Measurements from ENCODE around the gene SLC25A47. TPM values are rescaled to one million over a fixed set of nuclear protein-coding genes. Genes with fewer than 3 reads are reported as not detected.

SLC25A47 gene
- total and polyA plus RNA-seq, 2 of the 4 experiments (the other 2 are of a cell fraction): not detected

DNA sequence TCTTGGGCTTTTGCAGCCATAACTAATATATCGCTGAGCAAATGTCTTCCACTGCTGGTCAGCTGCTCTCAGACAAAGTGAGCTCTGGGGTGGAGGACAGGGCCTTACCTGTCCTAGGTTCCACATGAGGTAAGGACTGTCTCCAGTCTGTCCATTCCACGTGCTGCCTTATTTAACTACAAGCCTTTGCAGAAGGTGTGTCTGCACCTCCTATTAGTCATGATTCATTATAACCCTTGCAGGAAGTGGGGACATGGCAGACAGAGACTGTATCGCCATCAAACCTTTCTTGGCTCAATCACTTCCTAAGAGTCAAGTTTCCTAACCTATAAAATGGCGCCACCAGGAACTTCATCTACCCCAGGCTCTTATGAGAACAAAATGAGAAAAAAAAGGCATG, 46.9 kb downstream of the SLC25A47 start:
- no TSS peak for BruUV-seq (replicated peaks)
- no peak overlapping the region for H4K8ac ChIP-seq (ENCODE audit: low read depth in 2 of 2, low read length in 2 of 2)
- no peak overlapping the region for H2BK5ac ChIP-seq (ENCODE audit: low read depth, low read length, poor library complexity, severe bottlenecking)
- H3K56ac ChIP-seq (ENCODE audit: extremely low read depth, insufficient read depth, low read length): no peak overlapping the region
- H3K36me3 ChIP-seq (ENCODE audit: control insufficient read depth, insufficient read depth, low read length): peaks cover 47% of the 10 kb centered on the region
- TF ChIP-seq MAFK (IDR thresholded peaks at IDR 0.05; ENCODE audit: low read depth, low read length): no peak
- TF ChIP-seq, protein P1, sequence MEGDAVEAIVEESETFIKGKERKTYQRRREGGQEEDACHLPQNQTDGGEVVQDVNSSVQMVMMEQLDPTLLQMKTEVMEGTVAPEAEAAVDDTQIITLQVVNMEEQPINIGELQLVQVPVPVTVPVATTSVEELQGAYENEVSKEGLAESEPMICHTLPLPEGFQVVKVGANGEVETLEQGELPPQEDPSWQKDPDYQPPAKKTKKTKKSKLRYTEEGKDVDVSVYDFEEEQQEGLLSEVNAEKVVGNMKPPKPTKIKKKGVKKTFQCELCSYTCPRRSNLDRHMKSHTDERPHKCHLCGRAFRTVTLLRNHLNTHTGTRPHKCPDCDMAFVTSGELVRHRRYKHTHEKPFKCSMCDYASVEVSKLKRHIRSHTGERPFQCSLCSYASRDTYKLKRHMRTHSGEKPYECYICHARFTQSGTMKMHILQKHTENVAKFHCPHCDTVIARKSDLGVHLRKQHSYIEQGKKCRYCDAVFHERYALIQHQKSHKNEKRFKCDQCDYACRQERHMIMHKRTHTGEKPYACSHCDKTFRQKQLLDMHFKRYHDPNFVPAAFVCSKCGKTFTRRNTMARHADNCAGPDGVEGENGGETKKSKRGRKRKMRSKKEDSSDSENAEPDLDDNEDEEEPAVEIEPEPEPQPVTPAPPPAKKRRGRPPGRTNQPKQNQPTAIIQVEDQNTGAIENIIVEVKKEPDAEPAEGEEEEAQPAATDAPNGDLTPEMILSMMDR (conservative IDR thresholded peaks at IDR 0.05; ENCODE audit: low read depth, low read length): no peak
- no peak for TF ChIP-seq CEBPB (IDR thresholded peaks at IDR 0.05; ENCODE audit: low read depth, low read length)
- TF ChIP-seq RFX5 (IDR thresholded peaks at IDR 0.05; ENCODE audit: low read depth, low read length): no peak
- TF ChIP-seq, protein P2, sequence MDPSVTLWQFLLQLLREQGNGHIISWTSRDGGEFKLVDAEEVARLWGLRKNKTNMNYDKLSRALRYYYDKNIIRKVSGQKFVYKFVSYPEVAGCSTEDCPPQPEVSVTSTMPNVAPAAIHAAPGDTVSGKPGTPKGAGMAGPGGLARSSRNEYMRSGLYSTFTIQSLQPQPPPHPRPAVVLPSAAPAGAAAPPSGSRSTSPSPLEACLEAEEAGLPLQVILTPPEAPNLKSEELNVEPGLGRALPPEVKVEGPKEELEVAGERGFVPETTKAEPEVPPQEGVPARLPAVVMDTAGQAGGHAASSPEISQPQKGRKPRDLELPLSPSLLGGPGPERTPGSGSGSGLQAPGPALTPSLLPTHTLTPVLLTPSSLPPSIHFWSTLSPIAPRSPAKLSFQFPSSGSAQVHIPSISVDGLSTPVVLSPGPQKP (IDR thresholded peaks at IDR 0.05; ENCODE audit: borderline replicate concordance, low read depth, low read length): no peak
- TF ChIP-seq, protein P3, sequence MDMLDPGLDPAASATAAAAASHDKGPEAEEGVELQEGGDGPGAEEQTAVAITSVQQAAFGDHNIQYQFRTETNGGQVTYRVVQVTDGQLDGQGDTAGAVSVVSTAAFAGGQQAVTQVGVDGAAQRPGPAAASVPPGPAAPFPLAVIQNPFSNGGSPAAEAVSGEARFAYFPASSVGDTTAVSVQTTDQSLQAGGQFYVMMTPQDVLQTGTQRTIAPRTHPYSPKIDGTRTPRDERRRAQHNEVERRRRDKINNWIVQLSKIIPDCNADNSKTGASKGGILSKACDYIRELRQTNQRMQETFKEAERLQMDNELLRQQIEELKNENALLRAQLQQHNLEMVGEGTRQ (IDR thresholded peaks at IDR 0.05; ENCODE audit: low read depth, low read length): no peak
- no peak for TF ChIP-seq RAD21 (IDR thresholded peaks at IDR 0.05; ENCODE audit: low read length)
- no peak for TF ChIP-seq CHD1 (IDR thresholded peaks at IDR 0.05; ENCODE audit: low read depth, low read length)
- no peak for TF ChIP-seq NFE2L2 (IDR thresholded peaks at IDR 0.05; ENCODE audit: low read depth, low read length)
- TF ChIP-seq RCOR1 (IDR thresholded peaks at IDR 0.05; ENCODE audit: insufficient replicate concordance, low read length): no peak
- TF ChIP-seq MAZ (IDR thresholded peaks at IDR 0.05; ENCODE audit: borderline replicate concordance, low read depth, low read length): no peak
- TF ChIP-seq SMC3 (IDR thresholded peaks at IDR 0.05; ENCODE audit: low read depth, low read length): no peak
- TF ChIP-seq POLR2A (IDR thresholded peaks at IDR 0.05; ENCODE audit: low read depth, low read length): no peak
- no peak for TF ChIP-seq FOS (IDR thresholded peaks at IDR 0.05; ENCODE audit: low read depth, low read length)
- TF ChIP-seq MXI1 (IDR thresholded peaks at IDR 0.05; ENCODE audit: borderline replicate concordance, low read depth, low read length): no peak
- no peak for TF ChIP-seq BHLHE40 (IDR thresholded peaks at IDR 0.05; ENCODE audit: low read depth, low read length)
- H3K9me3 ChIP-seq (ENCODE audit: control insufficient read depth, insufficient read depth, low read length): no peaks in the 10 kb centered on the region
- no peak overlapping the region for H3K4me3 ChIP-seq (ENCODE audit: insufficient read depth, low read depth, low read length)
- DNase-seq (no peak), ATAC-seq (ENCODE audit: low read depth) (no peak)
- no peak overlapping the region for H2BK120ac ChIP-seq (ENCODE audit: low read depth, low read length)
- no peak overlapping the region for H2AFZ ChIP-seq (replicated peaks; ENCODE audit: low read length, poor library complexity)
- H3K18ac ChIP-seq (ENCODE audit: low read depth, low read length): no peak overlapping the region
- H3K9me1 ChIP-seq (ENCODE audit: insufficient read depth, low read length): peaks cover 25% of the 10 kb centered on the region
- dilution Hi-C loops (cut with HindIII; ENCODE audit: low sequenced_read_pairs, unreplicated experiment): no loop called here
- WGBS, 2 experiments (ENCODE audit: extremely low coverage in 2 of 2, insufficient read length in 1 of 2): 88% methylated on average over 1 of the region's 4 CpGs; no CpG with 5 or more reads in 1 of the 2 experiments
- no peak overlapping the region for H2BK20ac ChIP-seq (ENCODE audit: low read depth, low read length)
- no peak overlapping the region for H4K5ac ChIP-seq (ENCODE audit: low read depth, low read length)
- ChIA-PET POLR2A (ENCODE audit: unreplicated experiment) (no interaction called here), CTCF (interaction anchor here (0.9 kb wide), 1 partner anchor 8 kb away, joined by 3 read pairs; no protein-coding TSS in a partner anchor)
- intact Hi-C loops (cut with micrococcal nuclease): no loop called here
- no peak overlapping the region for H3K4ac ChIP-seq (ENCODE audit: low read depth, low read length)
- H2AK5ac ChIP-seq (ENCODE audit: low read depth, low read length): no peak overlapping the region
- in situ Hi-C loops (cut with MboI; ENCODE audit: low sequenced_read_pairs): no loop called here
- H3K9ac ChIP-seq (ENCODE audit: low read depth, low read length): no peak overlapping the region
- no peak overlapping the region for H3K14ac ChIP-seq (replicated peaks; ENCODE audit: low read depth, low read length)
- no peaks in the 10 kb centered on the region for H3K27me3 ChIP-seq (ENCODE audit: control insufficient read depth, insufficient read depth, low read length)
- H4K20me1 ChIP-seq (ENCODE audit: insufficient read depth, low read length): peaks cover 11% of the 10 kb centered on the region; the same call in 1 of the 2 replicates
- H3K79me1 ChIP-seq (ENCODE audit: low read depth in 1 of 2, low read length in 2 of 2): peaks cover 25 to 78% of the 10 kb centered on the region in 2 experiments
- no peak overlapping the region for H3K4me2 ChIP-seq (ENCODE audit: low read depth, low read length)
- no peak overlapping the region for H3K23ac ChIP-seq (ENCODE audit: low read depth, low read length)
- H3K4me1 ChIP-seq (ENCODE audit: control insufficient read depth, insufficient read depth, low read length): peaks cover 17% of the 10 kb centered on the region
- H2BK15ac ChIP-seq (ENCODE audit: low read depth, low read length): no peak overlapping the region
- H3K27ac ChIP-seq (ENCODE audit: insufficient read depth, low read length): no peak overlapping the region
- no peak overlapping the region for H2AK9ac ChIP-seq (replicated peaks; ENCODE audit: low read depth, low read length, poor library complexity)
- no peak overlapping the region for H4K91ac ChIP-seq (ENCODE audit: insufficient read depth, low read depth, low read length)
